SK-N-DZ (cell line): ENCODE data around the gene CMTR1.
"Not testable (repeated sequence)": the region's sequence is repeated elsewhere in the genome, so short reads cannot be mapped to it uniquely, and the experiment has no call there.

Source experiments
- DNase-seq: peaks from one replicate; pipeline ENCODE4 v3.0.0-alpha.2; 2015; ENCODE audit warnings: low spot score

The CMTR1 gene

GRCh38 chr6:37435373-37435772, 2.4 kb downstream of the CMTR1 start:
- no peak for DNase-seq

GRCh38 chr6:37435816-37436215, 2.8 kb downstream of the CMTR1 start:
- DNase-seq = no peak

- no peak for DNase-seq
Observed at GRCh38 chr6:37438930-37439329, 5.9 kb downstream of the CMTR1 start.

GRCh38 chr6:37441651-37442050, 8.6 kb downstream of the CMTR1 start:
- peak; percentile 28 for DNase-seq

- no peak for DNase-seq
Observed at GRCh38 chr6:37442416-37443215, 9.6 kb downstream of the CMTR1 start.

- not testable (repeated sequence) for DNase-seq
Observed at GRCh38 chr6:37443216-37443542, 10.2 kb downstream of the CMTR1 start.

GRCh38 chr6:37449984-37450383, 17.0 kb downstream of the CMTR1 start:
- no peak for DNase-seq

GRCh38 chr6:37451441-37452193, 18.6 kb downstream of the CMTR1 start:
- DNase-seq = no peak

- no peak for DNase-seq
Observed at GRCh38 chr6:37452522-37452921, 19.5 kb downstream of the CMTR1 start.

GRCh38 chr6:37454420-37455140, 21.6 kb downstream of the CMTR1 start:
- DNase-seq = no peak

GRCh38 chr6:37456126-37456525, 23.1 kb downstream of the CMTR1 start:
- no peak for DNase-seq

- no peak for DNase-seq
Observed at GRCh38 chr6:37456816-37457560, 24.0 kb downstream of the CMTR1 start.

GRCh38 chr6:37459981-37460800, 27.2 kb downstream of the CMTR1 start:
- DNase-seq = peak; percentile 84

- no peak for DNase-seq
Observed at GRCh38 chr6:37460805-37461204, 27.8 kb downstream of the CMTR1 start.

- DNase-seq = no peak
Observed at GRCh38 chr6:37463110-37463509, 30.1 kb downstream of the CMTR1 start.

GRCh38 chr6:37467718-37468117, 34.7 kb downstream of the CMTR1 start:
- no peak for DNase-seq

GRCh38 chr6:37473364-37474095, 40.5 kb downstream of the CMTR1 start:
- no peak for DNase-seq

GRCh38 chr6:37474316-37474715, 41.3 kb downstream of the CMTR1 start:
- no peak for DNase-seq

- no peak for DNase-seq
Observed at GRCh38 chr6:37477191-37477590, 44.2 kb downstream of the CMTR1 start.
